Retinal pigment epithelial cell (primary cell): Measurements from ENCODE around the gene ZNF777.

ENCODE experiments used
- DNase-seq: peaks from one replicate; pipeline ENCODE4 v3.0.0-alpha.2; 2010; ENCODE audit warnings: low read depth
- H3K4me3 ChIP-seq: 2 replicates; pipeline ENCODE4 v1.5.1; 2011; ENCODE audit warnings: mild to moderate bottlenecking, low read length, control low read depth, moderate library complexity
- CTCF ChIP-seq: conservative IDR thresholded peaks from 2 replicates; pipeline ENCODE4 v1.5.1; 2011; ENCODE audit warnings: low read depth, low read length, control low read depth, inconsistent platforms

ZNF777 gene

DNA sequence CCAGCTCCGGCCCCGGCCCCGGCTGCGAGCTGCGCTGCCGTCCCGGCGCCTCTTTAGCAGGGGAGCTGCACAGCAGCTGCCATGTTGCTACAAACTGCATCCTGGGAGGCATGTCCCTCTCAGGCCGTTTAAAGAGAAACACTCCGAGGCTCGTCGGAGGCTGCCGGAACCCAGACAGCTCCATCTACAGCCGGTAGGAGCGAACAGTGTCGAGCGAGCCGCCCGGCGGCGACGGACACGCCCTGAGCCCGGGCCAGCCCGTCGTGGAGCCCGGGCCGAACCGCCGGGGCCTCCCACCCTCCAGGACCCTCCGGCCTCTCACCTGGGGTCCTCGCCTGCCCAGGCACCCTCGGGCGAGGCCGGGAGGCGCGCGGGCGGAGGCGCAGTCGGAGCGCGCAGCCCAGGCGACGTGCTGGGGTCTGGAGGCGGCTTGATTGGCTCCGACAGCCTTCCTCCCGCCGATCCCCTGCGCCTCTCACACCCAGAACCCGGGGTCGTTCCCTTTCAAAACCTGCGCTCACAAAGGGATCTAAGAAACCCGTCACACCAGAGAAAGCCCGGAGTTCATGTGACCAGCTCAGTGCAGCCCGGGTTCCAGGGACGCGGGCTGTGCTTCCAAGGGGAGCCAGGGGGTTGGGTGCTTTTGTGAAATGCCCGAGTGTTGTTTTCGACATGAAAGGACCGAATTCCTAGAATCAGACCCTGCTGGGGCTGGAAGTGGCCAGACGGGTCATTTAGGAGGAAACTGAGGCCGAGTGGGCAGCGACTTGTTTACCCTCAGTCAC lies at the start of gene ZNF777:
Gene ZNF777 (minus strand): TSS at position 570 of the 785 bp plus-strand sequence. CDS start 5,040 bp downstream, outside the sequence.
- peak; percentile 37 for TF ChIP-seq CTCF
- H3K4me3 ChIP-seq, result peak within 1 kb of the TSS; percentile 76
- DNase-seq, result peak; percentile 46

- H3K4me3 ChIP-seq, result no peak overlapping the region
- TF ChIP-seq CTCF, result no peak
Measured at GRCh38 chr7:149510248-149510647, 49.4 kb upstream of the ZNF777 start.

GRCh38 chr7:149509774-149510173 lies 48.9 kb upstream of the ZNF777 start:
- no peak overlapping the region for H3K4me3 ChIP-seq
- no peak for DNase-seq
- no peak for TF ChIP-seq CTCF

More at GRCh38 chr7:149510248-149510647, 49.4 kb upstream of the ZNF777 start:
- DNase-seq, result no peak

DNA sequence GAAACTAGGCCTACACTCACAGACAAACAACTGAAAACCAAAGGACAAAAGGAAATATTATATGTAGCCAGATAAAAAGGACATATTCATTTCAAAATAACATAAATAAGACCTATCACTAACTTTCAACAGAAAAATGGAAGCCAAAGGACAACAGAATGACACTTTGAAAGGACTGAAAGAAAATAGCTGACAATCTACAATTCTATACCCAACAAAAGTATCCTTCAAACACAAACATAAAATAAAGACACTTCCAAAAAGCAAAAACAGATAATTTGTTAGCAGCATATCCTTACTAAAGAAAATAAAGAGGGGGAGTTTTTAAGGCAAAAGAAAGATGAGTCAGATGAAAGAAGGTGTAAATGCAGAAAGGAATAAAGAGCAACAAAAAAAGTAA lies 44.7 kb upstream of the ZNF777 start:
- no peak overlapping the region for H3K4me3 ChIP-seq
- no peak for TF ChIP-seq CTCF
- DNase-seq, result no peak

- no peak for DNase-seq
- no peak overlapping the region for H3K4me3 ChIP-seq
Measured at GRCh38 chr7:149501651-149502050, 40.8 kb upstream of the ZNF777 start.

DNA sequence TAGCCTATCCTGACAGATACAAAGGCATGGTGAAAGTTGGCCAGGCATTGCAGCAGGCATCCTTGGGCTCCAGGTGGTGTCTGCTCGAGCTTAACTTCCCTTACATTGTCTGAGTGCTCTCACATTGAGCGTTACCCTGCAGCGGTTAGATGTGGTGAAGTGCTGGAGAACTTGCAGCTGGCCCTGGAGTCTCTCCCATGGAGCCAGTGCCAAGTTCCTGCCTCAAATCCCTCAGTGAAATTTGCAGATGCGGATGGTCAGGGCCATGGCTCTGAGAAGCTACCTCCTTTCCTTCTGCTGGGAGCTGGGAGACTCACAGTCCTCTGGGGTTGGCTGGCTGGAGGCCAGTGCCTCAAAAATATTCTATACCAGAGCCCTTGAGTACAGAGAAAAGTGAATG lies 40.0 kb upstream of the ZNF777 start:
- DNase-seq, result no peak
- no peak for TF ChIP-seq CTCF
- H3K4me3 ChIP-seq, result no peak overlapping the region

More at GRCh38 chr7:149501651-149502050, 40.8 kb upstream of the ZNF777 start:
- TF ChIP-seq CTCF, result no peak

DNA sequence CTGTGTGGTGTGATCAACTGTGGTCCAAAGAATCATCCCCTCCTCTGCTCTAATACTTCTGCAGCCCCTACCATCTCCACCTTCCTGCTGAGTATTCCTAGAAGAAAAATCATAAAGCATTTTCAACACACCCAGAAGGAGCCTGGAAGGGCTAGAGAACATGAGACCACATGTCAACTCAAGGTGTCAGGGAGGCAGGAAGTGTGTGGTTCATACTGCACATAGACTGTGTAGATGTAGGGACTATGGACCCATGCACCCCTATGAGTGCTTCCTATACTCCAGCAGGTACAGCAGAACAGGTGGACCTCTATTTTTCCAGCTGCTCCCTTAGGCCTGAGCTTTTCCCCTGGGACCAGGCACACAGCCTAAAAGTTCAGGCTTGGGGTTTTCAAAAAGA lies 39.3 kb upstream of the ZNF777 start:
- no peak overlapping the region for H3K4me3 ChIP-seq
- no peak for TF ChIP-seq CTCF
- DNase-seq, result no peak
